G401.6 (cell line): ENCODE data around the gene ZBTB12.
A peak's percentile ranks its signal among the peaks of the same experiment; 100 is the strongest.
"Not testable (repeated sequence)": the region's sequence is repeated elsewhere in the genome, so short reads cannot be mapped to it uniquely, and the experiment has no call there.

Source experiments
- FAIRE-seq: peaks from 2 replicates; lab custom pipeline; 2012; peaks lifted over from hg19 to GRCh38; lab: Jason Lieb, UNC

Gene ZBTB12

GRCh38 chr6:31919624-31920303, 17.9 kb upstream of the ZBTB12 start:
- no peak for FAIRE-seq

- FAIRE-seq: no peak
Observed at GRCh38 chr6:31918069-31918720, 16.3 kb upstream of the ZBTB12 start.

- no peak for FAIRE-seq
Observed at GRCh38 chr6:31915756-31916155, 13.9 kb upstream of the ZBTB12 start.

GRCh38 chr6:31915351-31915750, 13.5 kb upstream of the ZBTB12 start:
- no peak for FAIRE-seq

GRCh38 chr6:31911826-31912585, 10.1 kb upstream of the ZBTB12 start:
- no peak for FAIRE-seq

GRCh38 chr6:31909298-31909697, 7.4 kb upstream of the ZBTB12 start:
- not testable (repeated sequence) for FAIRE-seq

GRCh38 chr6:31908791-31909190, 6.9 kb upstream of the ZBTB12 start:
- no peak for FAIRE-seq

GRCh38 chr6:31908255-31908654, 6.4 kb upstream of the ZBTB12 start:
- FAIRE-seq: not testable (repeated sequence)

- FAIRE-seq: no peak
Observed at GRCh38 chr6:31907158-31907813, 5.4 kb upstream of the ZBTB12 start.

GRCh38 chr6:31906727-31907126, 4.8 kb upstream of the ZBTB12 start:
- FAIRE-seq: not testable (repeated sequence)

GRCh38 chr6:31906122-31906521, 4.2 kb upstream of the ZBTB12 start:
- no peak for FAIRE-seq

GRCh38 chr6:31905041-31905440, 3.2 kb upstream of the ZBTB12 start:
- FAIRE-seq: no peak

- FAIRE-seq: no peak
Observed at GRCh38 chr6:31903957-31904356, 2.1 kb upstream of the ZBTB12 start.

GRCh38 chr6:31901415-31901952, 402 bp downstream of the ZBTB12 start:
- FAIRE-seq: no peak

- no peak for FAIRE-seq
Observed at GRCh38 chr6:31900917-31901414, 920 bp downstream of the ZBTB12 start.

GRCh38 chr6:31899882-31900722, 1.8 kb downstream of the ZBTB12 start:
- no peak for FAIRE-seq

GRCh38 chr6:31899215-31899614, 2.7 kb downstream of the ZBTB12 start:
- no peak for FAIRE-seq

- FAIRE-seq: peak; percentile 91
Observed at GRCh38 chr6:31898383-31899011, 3.4 kb downstream of the ZBTB12 start.

GRCh38 chr6:31897612-31898382, 4.1 kb downstream of the ZBTB12 start, which contains the start of gene EHMT2:
TSS of gene EHMT2 (minus strand) at chr6:31897698. CDS start at chr6:31897677, 21 bp downstream.
- no peak for FAIRE-seq
